Ureter (tissue), 1 donor: ENCODE results near the gene ZNF418. TPM values are rescaled to one million over a fixed set of nuclear protein-coding genes. Genes with fewer than 3 reads are reported as not detected.
"Not testable (repeated sequence)": the region's sequence is repeated elsewhere in the genome, so short reads cannot be mapped to it uniquely, and the experiment has no call there.

ENCODE experiments used
- DNase-seq: peaks from one replicate; pipeline ENCODE4 v3.0.0-alpha.2; 2020; ENCODE audit warnings: low spot score
- total RNA-seq: library from RNA; stranded (reverse); gene quantifications from one replicate; pipeline ENCODE4 v1.2.4, GENCODE V29; 2023
- donor health status: DM: yes; HTN: yes; CAD: no.

ZNF418 gene
- total RNA-seq, 1 donor from 2014 or later = 12.1 TPM

DNA sequence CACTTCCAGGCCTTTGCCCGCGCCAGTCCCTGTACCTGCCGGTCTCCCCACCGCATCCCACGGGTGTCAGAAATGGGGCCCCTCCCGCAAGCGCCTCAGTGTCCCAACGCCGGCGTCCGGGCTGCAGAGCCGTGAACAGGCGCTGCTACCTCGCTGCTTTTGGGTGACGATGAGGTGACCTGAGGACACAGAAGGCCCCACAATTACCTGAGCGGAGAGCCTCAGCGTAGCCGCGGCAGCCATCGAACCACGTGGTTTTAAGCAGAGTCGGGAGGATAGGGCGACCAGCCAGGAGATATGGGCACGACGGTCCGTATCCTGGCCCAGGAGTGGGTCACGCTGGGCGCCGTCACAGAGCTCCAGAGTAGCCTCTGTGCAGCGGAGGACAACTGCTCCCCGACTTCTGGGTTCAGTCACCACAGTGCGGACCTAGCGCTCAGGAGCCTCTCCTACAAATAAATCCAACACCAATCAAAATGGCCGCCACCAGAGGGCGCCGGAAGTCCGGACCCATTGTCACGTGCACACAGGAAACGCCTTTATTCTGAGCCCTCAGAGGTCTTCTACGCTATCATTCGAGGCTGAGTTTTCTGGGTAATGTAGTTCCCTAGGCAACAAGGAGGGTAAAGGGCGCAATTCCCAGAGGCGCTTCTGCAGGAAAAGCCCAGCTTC, 46.5 kb downstream of the ZNF418 start, which contains the start of gene ZNF814:
ZNF814 (minus strand) TSS at position 478 of the 672 bp plus-strand sequence; CDS start at position 243, 235 bp downstream.
- DNase-seq = peak; percentile 90

DNA sequence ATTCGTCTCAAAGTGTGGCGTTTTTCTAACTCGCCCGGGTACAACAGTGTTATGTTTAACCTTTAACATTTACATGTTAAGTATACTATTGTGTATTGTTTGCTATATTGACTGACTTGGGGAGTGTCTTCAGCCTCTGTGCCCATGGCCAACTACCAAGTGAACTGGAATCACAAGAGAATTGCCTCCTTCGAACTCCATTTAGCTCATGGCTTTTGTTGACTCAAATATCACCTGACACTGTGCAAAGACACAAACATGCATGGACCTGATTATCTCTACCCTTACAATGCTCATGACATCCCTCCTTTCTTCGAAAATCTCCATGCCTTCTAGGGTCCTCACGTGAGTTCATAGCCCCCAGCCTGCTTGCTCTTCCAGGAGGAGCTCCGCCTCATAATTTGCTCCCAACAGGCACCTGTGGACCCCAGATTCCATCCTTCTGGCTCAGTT, 47.1 kb downstream of the ZNF418 start:
- no peak for DNase-seq

GRCh38 chr19:57887195-57887941, 47.8 kb downstream of the ZNF418 start:
- no peak for DNase-seq

DNA sequence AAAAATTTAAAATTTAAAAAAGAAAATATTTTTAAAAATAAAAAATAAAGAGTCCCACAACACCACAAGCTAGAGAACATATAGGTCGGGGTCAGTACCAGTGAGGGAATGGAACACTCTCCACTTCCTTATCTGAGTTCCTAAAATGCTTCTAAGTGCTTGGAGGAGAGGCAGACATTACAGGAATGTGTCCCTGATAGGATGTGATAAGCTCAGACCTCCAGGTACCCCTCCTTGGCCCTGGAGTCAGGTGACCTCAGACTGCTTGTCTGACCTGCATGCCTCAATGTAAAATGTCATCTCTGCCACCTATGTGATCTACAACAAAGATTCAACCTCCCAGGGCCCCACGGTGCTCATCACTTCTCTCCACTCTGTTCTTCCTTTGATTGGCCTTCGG, 49.2 kb downstream of the ZNF418 start:
- no peak for DNase-seq

DNA sequence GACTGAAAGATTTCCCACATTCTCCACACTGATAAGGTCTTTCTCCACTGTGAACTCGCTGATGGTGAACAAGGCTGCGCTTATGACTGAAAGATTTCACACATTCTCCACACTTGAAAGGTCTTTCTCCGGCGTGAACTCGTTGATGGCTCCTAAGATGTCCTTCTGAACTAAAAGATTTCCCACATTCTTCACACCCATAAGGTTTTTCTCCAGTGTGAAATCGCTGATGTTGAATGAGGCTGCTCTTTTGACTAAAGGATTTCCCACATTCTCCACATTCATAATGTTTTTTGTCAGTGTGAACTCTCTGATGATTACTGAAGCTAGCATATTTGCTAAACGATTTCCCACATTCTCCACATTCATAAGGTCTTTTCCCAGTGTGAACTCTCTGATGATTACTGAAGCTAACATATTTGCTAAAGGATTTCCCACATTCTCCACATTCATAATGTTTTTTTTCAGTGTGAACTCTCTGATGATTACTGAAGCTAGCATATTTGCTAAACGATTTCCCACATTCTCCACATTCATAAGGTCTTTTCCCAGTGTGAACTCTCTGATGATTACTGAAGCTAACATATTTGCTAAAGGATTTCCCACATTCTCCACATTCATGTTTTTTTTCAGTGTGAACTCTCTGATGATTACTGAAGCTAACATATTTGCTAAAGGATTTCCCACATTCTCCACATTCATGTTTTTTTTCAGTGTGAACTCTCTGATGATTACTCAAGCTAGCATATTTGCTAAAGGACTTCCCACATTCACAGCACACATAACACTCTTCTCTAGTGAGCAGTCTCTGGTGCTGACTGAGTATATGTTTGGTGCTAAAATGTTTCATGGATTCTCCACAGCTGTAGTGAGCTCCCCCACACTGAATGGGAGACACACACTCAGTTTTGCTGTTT, 61.1 kb downstream of the ZNF418 start:
- not testable (repeated sequence) for DNase-seq

GRCh38 chr19:57872450-57872849, 62.8 kb downstream of the ZNF418 start:
- no peak for DNase-seq

Other genes with a start within 250 kb of the ZNF418 start
- gene ZNF154, start 226.2 kb downstream of the ZNF418 start, total RNA-seq = 14.2 TPM
- gene ZNF671, start 207.8 kb downstream of the ZNF418 start, total RNA-seq = 10.9 TPM
- gene ZNF776, start 188.6 kb downstream of the ZNF418 start, total RNA-seq = 22.2 TPM
- gene ZNF586, start 165.7 kb downstream of the ZNF418 start, total RNA-seq = 31.6 TPM
- gene ZNF552, start 120.5 kb downstream of the ZNF418 start, total RNA-seq = 67.1 TPM
- gene ZNF587B, start 105.1 kb downstream of the ZNF418 start, total RNA-seq = 38.3 TPM
- gene ZNF587, start 85.5 kb downstream of the ZNF418 start, total RNA-seq = 60.2 TPM
- gene ZNF814, start 46.4 kb downstream of the ZNF418 start, total RNA-seq = 51.7 TPM
- 27.1 TPM for gene ZNF417, start 18.8 kb downstream of the ZNF418 start, total RNA-seq
- 10.6 TPM for gene ZNF256, start 12.3 kb upstream of the ZNF418 start, total RNA-seq
- 2.2 TPM for gene C19orf18, start 39.1 kb upstream of the ZNF418 start, total RNA-seq
- gene ZNF606, start 67.4 kb upstream of the ZNF418 start, total RNA-seq = 28.1 TPM
- gene ZSCAN1, start 98.6 kb upstream of the ZNF418 start, total RNA-seq = 2.3 TPM
- 14.1 TPM for gene ZNF135, start 123.9 kb upstream of the ZNF418 start, total RNA-seq
- 109 TPM for gene ZSCAN18, start 162.8 kb upstream of the ZNF418 start, total RNA-seq
- gene ZNF329, start 215.4 kb upstream of the ZNF418 start, total RNA-seq = 14.8 TPM
- 29.7 TPM for gene ZNF274, start 247.7 kb upstream of the ZNF418 start, total RNA-seq